Mesenchymal stem cell (in vitro differentiated cells and primary cell): Measurements from ENCODE around the gene SIRPG.

Experiments used
- DNase-seq: peaks from one replicate; pipeline ENCODE4 v3.0.0-alpha.2; 2013
- H2AFZ ChIP-seq: one replicate; pipeline ENCODE4 v1.6.1; 2013; ENCODE audit warnings: low read depth, mild to moderate bottlenecking, control low read depth, inconsistent platforms, low read length, moderate library complexity
- H2AK5ac ChIP-seq: 2 replicates; pipeline ENCODE4 v1.6.1; 2013; ENCODE audit warnings: low read length, moderate library complexity, mild to moderate bottlenecking, inconsistent platforms; ENCODE audit not compliant: severe bottlenecking
- H2BK120ac ChIP-seq: one replicate; pipeline ENCODE4 v1.6.1; 2013; ENCODE audit warnings: low read depth, mild to moderate bottlenecking, inconsistent platforms, low read length, moderate library complexity
- H2BK12ac ChIP-seq, 2 experiments: one replicate each; pipeline ENCODE4 v1.6.1; 2013; ENCODE audit warnings: inconsistent platforms in 2 of 2, low read length in 2 of 2, mild to moderate bottlenecking in 2 of 2, moderate library complexity in 2 of 2, control low read depth in 1 of 2
- H2BK15ac ChIP-seq: one replicate; pipeline ENCODE4 v1.6.1; 2013; ENCODE audit warnings: mild to moderate bottlenecking, low read depth, inconsistent platforms; ENCODE audit not compliant: poor library complexity, severe bottlenecking
- H2BK5ac ChIP-seq: 2 replicates; pipeline ENCODE4 v1.6.1; 2013; ENCODE audit warnings: low read depth, mild to moderate bottlenecking, low read length, control low read depth, inconsistent platforms; ENCODE audit not compliant: poor library complexity, severe bottlenecking
- H3K14ac ChIP-seq, 2 experiments: one replicate each; pipeline ENCODE4 v1.6.1; 2013; ENCODE audit warnings: inconsistent platforms in 2 of 2, low read length in 2 of 2, control low read depth in 1 of 2, mild to moderate bottlenecking in 1 of 2, moderate library complexity in 1 of 2
- H3K18ac ChIP-seq, 2 experiments: one replicate each; pipeline ENCODE4 v1.6.1; 2013; ENCODE audit warnings: inconsistent platforms in 2 of 2, low read length in 2 of 2, control low read depth in 1 of 2, low read depth in 1 of 2, mild to moderate bottlenecking in 1 of 2
- H3K23ac ChIP-seq, 2 experiments: one replicate each; pipeline ENCODE4 v1.6.1; 2013; ENCODE audit warnings: inconsistent platforms in 2 of 2, low read length in 2 of 2, mild to moderate bottlenecking in 2 of 2, moderate library complexity in 2 of 2, control low read depth in 1 of 2
- H3K27ac ChIP-seq: 2 replicates; pipeline ENCODE4 v1.5.1; 2013; ENCODE audit warnings: mild to moderate bottlenecking, moderate library complexity, low read length, control low read depth, inconsistent platforms; ENCODE audit not compliant: poor library complexity, severe bottlenecking
- H3K27me3 ChIP-seq, 2 experiments: 2 replicates each; pipeline versions ENCODE4 v1.6.1 to v1.7.0; 2013; ENCODE audit warnings: low read length in 2 of 2, mild to moderate bottlenecking in 2 of 2, moderate library complexity in 2 of 2, control low read depth in 1 of 2, inconsistent platforms in 1 of 2; ENCODE audit not compliant: control insufficient read depth in 1 of 2, insufficient read depth in 1 of 2
- H3K36me3 ChIP-seq, 2 experiments: 2 replicates each; pipeline versions ENCODE4 v1.6.1 to v1.7.0; 2013; ENCODE audit warnings: low read length in 2 of 2, control low read depth in 1 of 2, inconsistent platforms in 1 of 2, low read depth in 1 of 2, mild to moderate bottlenecking in 1 of 2; ENCODE audit not compliant: insufficient read depth in 2 of 2, control insufficient read depth in 1 of 2
- H3K4ac ChIP-seq, 2 experiments: one replicate each; pipeline ENCODE4 v1.6.1; 2013; ENCODE audit warnings: inconsistent platforms in 2 of 2, low read length in 2 of 2, mild to moderate bottlenecking in 2 of 2, moderate library complexity in 2 of 2, control low read depth in 1 of 2, low read depth in 1 of 2
- H3K4me1 ChIP-seq: 2 replicates; pipeline ENCODE4 v1.6.1; 2013; ENCODE audit warnings: low read depth, low read length, control low read depth; ENCODE audit not compliant: control insufficient read depth, insufficient read depth
- H3K4me2 ChIP-seq: 2 replicates; pipeline ENCODE4 v1.6.1; 2013; ENCODE audit warnings: low read length, mild to moderate bottlenecking, inconsistent platforms; ENCODE audit not compliant: poor library complexity, severe bottlenecking
- H3K4me3 ChIP-seq, 2 experiments: 2 replicates each; pipeline versions ENCODE4 v1.5.1 to v1.7.0; 2013; ENCODE audit warnings: low read length in 2 of 2, mild to moderate bottlenecking in 2 of 2, control low read depth in 1 of 2, low read depth in 1 of 2; ENCODE audit not compliant: insufficient read depth in 1 of 2
- H3K79me1 ChIP-seq: replicated peaks from 2 replicates; pipeline ENCODE4 v1.6.1; 2013; ENCODE audit warnings: mild to moderate bottlenecking, control low read depth, low read length, inconsistent platforms; ENCODE audit not compliant: poor library complexity, severe bottlenecking
- H3K9ac ChIP-seq: 2 replicates; pipeline ENCODE4 v1.7.0; 2013; ENCODE audit warnings: mild to moderate bottlenecking, low read length, moderate library complexity
- H3K9me3 ChIP-seq: 2 replicates; pipeline ENCODE4 v1.7.0; 2013; ENCODE audit warnings: mild to moderate bottlenecking, low read length; ENCODE audit not compliant: control insufficient read depth
- H4K8ac ChIP-seq: one replicate; pipeline ENCODE4 v1.6.1; 2013; ENCODE audit warnings: inconsistent platforms, mild to moderate bottlenecking, low read length, moderate library complexity
- H4K91ac ChIP-seq: one replicate; pipeline ENCODE4 v1.6.1; 2013; ENCODE audit warnings: mild to moderate bottlenecking, low read length, inconsistent platforms
- WGBS: methylation state at CpG from one replicate; pipeline ENCODE4 v1.1.7; 2013; ENCODE audit warnings: mixed read lengths; 5-methylcytosine and 5-hydroxymethylcytosine counted together

Gene SIRPG

DNA sequence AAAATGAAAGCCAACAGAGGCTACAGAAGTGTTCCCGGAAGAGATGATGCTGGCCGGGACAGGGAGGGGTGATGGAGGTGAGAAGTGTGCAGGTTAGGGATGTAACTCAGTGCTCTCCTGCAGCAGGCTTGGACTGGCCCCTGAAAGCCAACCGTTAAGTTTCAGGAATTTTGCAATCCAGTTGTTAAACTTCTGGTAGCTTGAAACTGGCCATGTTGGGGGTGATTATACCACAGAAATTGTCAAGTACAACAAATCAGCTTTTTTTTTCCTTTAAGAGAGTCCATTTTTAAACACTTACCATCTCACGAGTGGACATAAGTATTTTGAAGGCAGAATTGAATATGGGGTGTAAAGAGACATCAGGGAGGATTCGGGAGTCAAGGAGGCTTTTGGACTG, 29.0 kb downstream of the SIRPG start:
- WGBS = 67% methylated on average over 4 of the region's 5 CpGs

DNA sequence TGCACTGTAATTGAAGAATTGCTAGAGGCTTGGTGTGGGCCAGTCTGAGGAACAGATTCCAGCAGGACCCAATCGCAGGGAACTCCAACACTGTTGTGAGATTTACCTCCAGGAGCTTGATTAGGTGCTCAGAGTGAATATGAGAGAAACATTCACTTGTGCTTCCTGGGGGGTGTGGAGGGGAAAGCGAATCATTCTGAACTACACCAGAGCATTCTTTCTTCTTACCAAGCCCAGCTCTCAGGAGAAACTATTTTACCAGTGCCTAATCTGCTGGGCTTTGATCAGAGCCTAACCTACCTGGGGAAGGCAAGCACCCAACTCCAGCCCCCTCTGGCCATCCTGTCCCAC, 30.4 kb downstream of the SIRPG start:
- Histone ChIP-seq H3K9me3 (no peaks in the 10 kb centered on the region), H2AK5ac (no peak overlapping the region), H2AFZ (no peak overlapping the region), H2BK15ac (no peak overlapping the region), H3K36me3 (no peaks in the 10 kb centered on the region), H2BK120ac (no peak overlapping the region), H3K14ac (no peak overlapping the region), H3K27ac (no peak overlapping the region), H3K27me3 (peaks cover 0 to 41% of the 10 kb centered on the region in 2 experiments), H3K4me3 (no peak overlapping the region), H3K4me2 (no peak overlapping the region), H4K8ac (no peak overlapping the region), H3K9ac (no peak overlapping the region), H3K18ac (no peak overlapping the region), H3K79me1 (no peaks in the 10 kb centered on the region), H3K4me1 (peaks cover 2% of the 10 kb centered on the region), H2BK12ac (no peak overlapping the region), H3K23ac (no peak overlapping the region), H4K91ac (no peak overlapping the region), H2BK5ac (no peak overlapping the region), H3K4ac (no peak overlapping the region)
- WGBS = 67% methylated on average over 2 of the region's 2 CpGs
- DNase-seq = no peak

More for the DNA sequence above, 29.0 kb downstream of the SIRPG start:
- no peak overlapping the region for H2BK5ac ChIP-seq
- no peaks in the 10 kb centered on the region for H3K79me1 ChIP-seq
- H3K9me3 ChIP-seq = no peaks in the 10 kb centered on the region
- no peak overlapping the region for H3K14ac ChIP-seq
- peaks cover 2% of the 10 kb centered on the region for H3K4me1 ChIP-seq
- no peak overlapping the region for H2AK5ac ChIP-seq
- H2BK15ac ChIP-seq = no peak overlapping the region
- no peak overlapping the region for H3K4me2 ChIP-seq
- H4K91ac ChIP-seq = no peak overlapping the region
- no peak overlapping the region for H3K18ac ChIP-seq
- H3K4me3 ChIP-seq = no peak overlapping the region
- H2AFZ ChIP-seq = no peak overlapping the region
- peaks cover 0 to 41% of the 10 kb centered on the region in 2 experiments for H3K27me3 ChIP-seq
- H2BK120ac ChIP-seq = no peak overlapping the region
- H2BK12ac ChIP-seq = no peak overlapping the region
- H3K36me3 ChIP-seq = no peaks in the 10 kb centered on the region
- H3K4ac ChIP-seq = no peak overlapping the region
- no peak overlapping the region for H3K23ac ChIP-seq
- no peak for DNase-seq
- H3K9ac ChIP-seq = no peak overlapping the region
- no peak overlapping the region for H4K8ac ChIP-seq
- no peak overlapping the region for H3K27ac ChIP-seq

DNA sequence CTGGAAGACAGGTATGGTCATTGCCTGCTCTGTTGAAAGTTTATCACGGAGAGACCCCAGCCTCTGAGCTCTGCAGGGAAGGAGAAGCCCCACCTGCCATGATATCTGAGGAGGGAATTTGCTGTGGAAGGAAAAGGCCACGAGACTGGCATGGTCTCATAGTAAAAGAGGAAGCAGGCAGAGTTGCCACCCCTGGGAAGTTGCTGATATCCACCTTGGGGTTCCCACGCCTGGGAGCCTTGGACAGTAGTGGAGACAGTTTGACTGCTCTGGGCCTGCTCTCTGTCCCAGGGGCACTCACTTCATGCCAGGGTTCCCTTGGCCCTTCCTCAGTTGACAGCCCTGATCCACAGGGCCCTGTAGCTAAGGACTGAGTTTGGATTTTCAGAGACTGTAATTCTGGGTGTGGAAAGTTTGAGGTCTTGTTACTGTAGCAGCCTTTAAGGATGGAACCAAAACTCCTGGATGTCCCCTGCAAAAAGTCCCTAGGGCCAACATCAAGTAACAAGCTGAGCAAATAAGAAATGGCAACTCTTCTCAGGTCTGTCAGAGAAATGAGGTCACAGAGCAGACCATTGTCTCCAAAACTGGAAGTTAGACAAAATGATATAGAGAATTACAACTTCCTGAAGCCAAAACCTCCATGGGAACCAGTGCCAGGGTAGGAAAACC, 30.9 kb downstream of the SIRPG start:
- Histone ChIP-seq H4K91ac (no peak overlapping the region), H2AFZ (no peak overlapping the region), H3K9ac (no peak overlapping the region), H2BK5ac (no peak overlapping the region), H3K27me3 (peaks cover 0 to 41% of the 10 kb centered on the region in 2 experiments), H3K18ac (no peak overlapping the region), H3K79me1 (no peaks in the 10 kb centered on the region), H3K9me3 (no peaks in the 10 kb centered on the region), H4K8ac (no peak overlapping the region), H2BK15ac (no peak overlapping the region), H3K4me2 (no peak overlapping the region), H2AK5ac (no peak overlapping the region), H3K14ac (no peak overlapping the region), H2BK120ac (no peak overlapping the region), H3K4me3 (no peak overlapping the region), H3K23ac (no peak overlapping the region), H3K4me1 (peaks cover 2% of the 10 kb centered on the region), H3K27ac (no peak overlapping the region), H3K4ac (no peak overlapping the region), H3K36me3 (no peaks in the 10 kb centered on the region), H2BK12ac (no peak overlapping the region)
- no peak for DNase-seq
- WGBS = 45% methylated on average over 3 of the region's 3 CpGs

DNA sequence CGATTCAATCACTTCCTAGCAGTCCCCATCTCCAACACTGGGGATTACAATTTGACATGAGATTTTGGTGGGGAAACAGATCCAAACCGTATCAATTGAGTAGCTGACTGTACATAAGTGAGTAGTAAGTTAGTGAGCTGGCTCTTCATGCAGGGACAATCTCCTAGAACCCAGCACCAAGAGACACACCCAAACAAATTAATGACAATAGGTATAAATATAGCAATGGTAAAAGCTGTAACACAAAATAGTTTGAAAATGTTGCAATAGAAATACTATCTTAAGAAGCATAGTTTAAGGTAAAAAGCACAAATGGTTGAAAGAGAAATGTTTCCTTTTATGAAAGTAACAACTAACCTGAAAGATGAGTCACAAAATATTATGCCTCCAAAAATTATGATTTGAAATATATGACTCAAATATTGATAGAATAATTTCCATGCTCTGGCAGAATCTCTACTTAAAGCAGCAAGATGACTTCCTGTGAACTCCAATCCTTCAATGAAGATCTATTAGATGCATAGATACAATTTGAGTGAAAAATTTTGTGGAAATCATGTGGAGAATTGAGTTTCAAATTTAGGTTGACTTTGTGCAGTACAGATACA, 32.4 kb downstream of the SIRPG start:
- Histone ChIP-seq H3K18ac (no peak overlapping the region), H3K79me1 (no peaks in the 10 kb centered on the region), H3K27me3 (peaks cover 0 to 41% of the 10 kb centered on the region in 2 experiments), H2BK120ac (no peak overlapping the region), H3K4me1 (no peaks in the 10 kb centered on the region), H4K8ac (no peak overlapping the region), H3K4me3 (no peak overlapping the region), H4K91ac (no peak overlapping the region), H2BK15ac (no peak overlapping the region), H2BK5ac (no peak overlapping the region), H2BK12ac (no peak overlapping the region), H3K9ac (no peak overlapping the region), H3K9me3 (no peaks in the 10 kb centered on the region), H3K4ac (no peak overlapping the region), H3K23ac (no peak overlapping the region), H2AK5ac (no peak overlapping the region), H3K27ac (no peak overlapping the region), H3K36me3 (no peaks in the 10 kb centered on the region), H2AFZ (no peak overlapping the region), H3K4me2 (no peak overlapping the region), H3K14ac (no peak overlapping the region)
- DNase-seq = no peak
- no CpG with 5 or more reads among the region's 2 CpGs for WGBS
